Thoracic aorta (tissue), 2 donors: Measurements from ENCODE around the gene BHMT. TPM values are rescaled to one million over a fixed set of nuclear protein-coding genes. Genes with fewer than 3 reads are reported as not detected.

ENCODE experiments used
- ATAC-seq: fragments of 150-250 bp; one replicate; pipeline ENCODE4 v1.8.0; 2017; ENCODE audit warnings: low read depth; ENCODE audit not compliant: insufficient number of reproducible peaks, low FRiP score
- DNase-seq: peaks from one replicate; pipeline ENCODE4 v3.0.0-alpha.2; 2020; ENCODE audit warnings: low spot score
- H3K27ac ChIP-seq, 2 donors: fragments of 200-600 bp; sonication (generic); 1 replicate in 1 of 2; 2 replicates in 1 of 2; pipeline ENCODE4 v1.5.1; 2016; ENCODE audit warnings: mild to moderate bottlenecking in 2 of 2, moderate library complexity in 2 of 2
- H3K27me3 ChIP-seq: fragments of 200-600 bp; sonication (generic); replicated peaks from 2 replicates; pipeline ENCODE4 v1.6.0; 2016; ENCODE audit warnings: mild to moderate bottlenecking; ENCODE audit not compliant: insufficient read depth
- H3K36me3 ChIP-seq: fragments of 200-600 bp; sonication (generic); one replicate; pipeline ENCODE4 v1.5.1; 2016
- H3K4me1 ChIP-seq, 2 donors: fragments of 200-600 bp; sonication (generic); 1 replicate in 1 of 2; 2 replicates in 1 of 2; pipeline versions ENCODE4 v1.5.1 to v1.6.0; 2016; ENCODE audit warnings: low read depth in 2 of 2, mild to moderate bottlenecking in 1 of 2; ENCODE audit not compliant: control insufficient read depth in 1 of 2
- H3K4me3 ChIP-seq: fragments of 200-600 bp; sonication (generic); 2 replicates; pipeline ENCODE4 v1.5.1; 2016; ENCODE audit warnings: mild to moderate bottlenecking
- H3K9me3 ChIP-seq: fragments of 200-600 bp; sonication (generic); 2 replicates; pipeline ENCODE4 v1.5.1; 2016
- CTCF ChIP-seq: fragments of 200-600 bp; sonication (generic); IDR thresholded peaks from one replicate; pipeline ENCODE4 v1.5.1; 2019; ENCODE audit warnings: antibody characterized with exemption
- total RNA-seq, 2 donors: library from RNA; depleted of rRNA; stranded (reverse); fragments of >200 nt; gene quantifications; one replicate each; pipeline versions ENCODE4 v1.1.0 to v1.2.3, GENCODE V29; 2016

BHMT gene
- total RNA-seq, 2 donors from 2014 or later, result 0.41 to 2.0 TPM

GRCh38 chr5:79075646-79076426 is 35.8 kb upstream of the BHMT start:
- H3K4me3 ChIP-seq, result no peak overlapping the region
- ATAC-seq, result no peak
- H3K27me3 ChIP-seq, result no peaks in the 10 kb centered on the region
- H3K4me1 ChIP-seq, result peaks cover 0 to 5% of the 10 kb centered on the region in 2 donors
- H3K36me3 ChIP-seq, result peaks cover 2% of the 10 kb centered on the region
- no peak overlapping the region for H3K27ac ChIP-seq
- DNase-seq, result no peak
- TF ChIP-seq CTCF, result no peak
- H3K9me3 ChIP-seq, result no peaks in the 10 kb centered on the region

DNA sequence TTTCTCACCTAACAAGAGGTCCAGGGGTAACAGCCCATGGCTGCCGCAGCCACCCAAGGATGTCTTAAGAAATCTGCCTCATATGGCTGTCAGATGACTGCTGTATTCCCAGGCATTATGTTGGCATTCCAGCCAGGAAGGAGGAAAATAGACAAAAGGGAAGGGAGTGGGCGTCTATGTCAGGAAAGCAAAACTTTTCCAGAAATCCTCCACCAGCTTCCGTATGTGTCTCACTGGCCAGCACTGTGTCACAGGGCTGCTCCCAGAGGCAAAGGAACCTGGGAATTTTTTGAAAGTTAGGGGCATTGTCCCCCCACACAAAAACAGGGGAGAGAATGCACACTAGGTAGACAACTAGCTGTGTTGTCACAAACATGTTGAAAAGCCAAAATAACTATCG is 34.8 kb upstream of the BHMT start:
- H3K27ac ChIP-seq, result no peak overlapping the region
- no peak overlapping the region for H3K4me3 ChIP-seq
- no peaks in the 10 kb centered on the region for H3K27me3 ChIP-seq
- H3K4me1 ChIP-seq, result peaks cover 0 to 5% of the 10 kb centered on the region in 2 donors
- H3K9me3 ChIP-seq, result no peaks in the 10 kb centered on the region
- peaks cover 4% of the 10 kb centered on the region for H3K36me3 ChIP-seq
- ATAC-seq, result no peak
- DNase-seq, result no peak
- no peak for TF ChIP-seq CTCF

DNA sequence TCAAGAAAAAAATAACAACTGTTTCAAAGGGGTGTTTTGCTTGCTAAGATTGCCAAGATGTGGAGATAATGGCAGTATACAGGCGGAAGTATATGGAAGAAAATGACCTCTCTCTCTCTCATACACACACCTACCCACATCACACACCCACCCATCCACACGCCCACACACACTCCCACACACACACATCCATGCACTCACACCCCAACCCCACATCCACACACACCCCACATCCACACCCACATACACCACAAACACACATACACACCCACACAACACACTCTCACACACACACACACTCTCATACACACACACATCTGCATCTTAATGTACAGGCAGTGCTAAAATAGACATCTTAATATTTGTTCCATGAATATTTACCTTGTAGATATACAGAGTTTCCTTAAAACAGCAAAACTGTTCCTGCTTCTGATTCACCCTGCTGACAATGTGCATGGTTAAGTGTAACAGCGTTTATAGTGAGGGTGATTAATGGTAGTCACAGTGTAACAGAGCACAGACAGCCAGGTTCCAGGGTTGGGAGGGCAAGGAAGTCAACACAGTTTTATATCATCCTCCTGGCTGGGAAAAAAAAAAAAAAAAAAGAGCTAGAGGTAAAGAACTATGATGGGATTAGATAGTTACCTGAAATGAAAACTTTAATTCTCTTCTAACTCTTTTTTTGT is 33.8 kb upstream of the BHMT start:
- DNase-seq (no peak), ATAC-seq (no peak)
- Histone ChIP-seq H3K36me3 (peaks cover 4% of the 10 kb centered on the region), H3K4me3 (no peak overlapping the region), H3K27ac (no peak overlapping the region), H3K27me3 (no peaks in the 10 kb centered on the region), H3K9me3 (no peaks in the 10 kb centered on the region), H3K4me1 (peaks cover 0 to 5% of the 10 kb centered on the region in 2 donors)
- no peak for TF ChIP-seq CTCF

DNA sequence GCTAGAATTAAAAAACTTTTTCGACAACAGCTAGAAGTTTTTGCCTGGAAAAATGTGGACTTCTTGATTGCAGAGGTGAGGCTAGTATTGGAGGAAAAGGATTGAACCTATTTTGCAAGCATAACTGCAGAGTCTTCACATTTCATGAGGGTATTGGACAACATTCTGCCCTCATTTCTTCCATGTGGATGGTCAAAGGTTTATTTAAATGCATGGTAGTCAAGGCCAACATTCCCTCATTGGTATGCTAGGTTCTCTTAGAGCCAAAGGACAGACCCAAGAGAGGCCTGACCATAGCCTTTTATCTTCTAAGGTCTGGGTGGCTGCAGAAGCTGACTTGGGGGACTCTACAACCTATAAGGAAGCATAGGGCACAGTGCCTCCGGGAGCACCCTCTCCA is 30.8 kb upstream of the BHMT start:
- DNase-seq, result no peak
- H3K4me3 ChIP-seq, result no peak overlapping the region
- no peak overlapping the region for H3K27ac ChIP-seq
- no peaks in the 10 kb centered on the region for H3K9me3 ChIP-seq
- ATAC-seq, result no peak
- H3K36me3 ChIP-seq, result peaks cover 4% of the 10 kb centered on the region
- no peaks in the 10 kb centered on the region for H3K27me3 ChIP-seq
- TF ChIP-seq CTCF, result no peak
- H3K4me1 ChIP-seq, result peaks cover 0 to 5% of the 10 kb centered on the region in 2 donors

- TF ChIP-seq CTCF, result no peak
- peaks cover 0 to 3% of the 10 kb centered on the region in 2 donors for H3K4me1 ChIP-seq
- no peaks in the 10 kb centered on the region for H3K9me3 ChIP-seq
- ATAC-seq (no peak), DNase-seq (no peak)
- no peaks in the 10 kb centered on the region for H3K27me3 ChIP-seq
- no peak overlapping the region for H3K4me3 ChIP-seq
- no peak overlapping the region for H3K27ac ChIP-seq
- H3K36me3 ChIP-seq, result peaks cover 4% of the 10 kb centered on the region
Observed at GRCh38 chr5:79081779-79082178, 29.8 kb upstream of the BHMT start.
